ENCODE measurements around the gene LGSN.
"Not testable (repeated sequence)": the region's sequence is repeated elsewhere in the genome, so short reads cannot be mapped to it uniquely, and the experiment has no call there.

LGSN gene

GRCh38 chr6:63319939-63320338 lies at the start of gene LGSN:
LGSN (minus strand) TSS chr6:63319983; CDS start chr6:63319943, 40 bp downstream.
- no peak for DNase-seq (ENCODE audit: low spot score in 2 of 2)
- no peaks in the 10 kb centered on the region for H3K9me3 Mint-ChIP-seq
- no peak within 1 kb of the TSS for H3K27ac Mint-ChIP-seq
- H3K4me3 Mint-ChIP-seq: no peak within 1 kb of the TSS
- H3K36me3 Mint-ChIP-seq: no peaks in the 10 kb centered on the region
- ATAC-seq: no peak
- H3K4me1 Mint-ChIP-seq: no peaks in the 10 kb centered on the region

- DNase-seq (ENCODE audit: low spot score in 2 of 2): no peak
- H3K4me3 Mint-ChIP-seq: no peak overlapping the region
- ATAC-seq: no peak
- no peaks in the 10 kb centered on the region for H3K36me3 Mint-ChIP-seq
- no peaks in the 10 kb centered on the region for H3K4me1 Mint-ChIP-seq
- no peak overlapping the region for H3K27ac Mint-ChIP-seq
- peaks cover 15% of the 10 kb centered on the region for H3K9me3 Mint-ChIP-seq
Observed at GRCh38 chr6:63368347-63368746, 48.6 kb upstream of the LGSN start.

GRCh38 chr6:63362500-63363120 lies 42.8 kb upstream of the LGSN start:
- not testable (repeated sequence) for ATAC-seq; H3K4me1 Mint-ChIP-seq; H3K4me3 Mint-ChIP-seq; H3K27ac Mint-ChIP-seq; DNase-seq (ENCODE audit: low spot score in 2 of 2); H3K36me3 Mint-ChIP-seq
- H3K9me3 Mint-ChIP-seq: peaks cover 20% of the 10 kb centered on the region

GRCh38 chr6:63357384-63357783 lies 37.6 kb upstream of the LGSN start:
- H3K4me3 Mint-ChIP-seq; H3K9me3 Mint-ChIP-seq; ATAC-seq; DNase-seq (ENCODE audit: low spot score in 2 of 2); H3K4me1 Mint-ChIP-seq; H3K36me3 Mint-ChIP-seq; H3K27ac Mint-ChIP-seq: not testable (repeated sequence)

DNA sequence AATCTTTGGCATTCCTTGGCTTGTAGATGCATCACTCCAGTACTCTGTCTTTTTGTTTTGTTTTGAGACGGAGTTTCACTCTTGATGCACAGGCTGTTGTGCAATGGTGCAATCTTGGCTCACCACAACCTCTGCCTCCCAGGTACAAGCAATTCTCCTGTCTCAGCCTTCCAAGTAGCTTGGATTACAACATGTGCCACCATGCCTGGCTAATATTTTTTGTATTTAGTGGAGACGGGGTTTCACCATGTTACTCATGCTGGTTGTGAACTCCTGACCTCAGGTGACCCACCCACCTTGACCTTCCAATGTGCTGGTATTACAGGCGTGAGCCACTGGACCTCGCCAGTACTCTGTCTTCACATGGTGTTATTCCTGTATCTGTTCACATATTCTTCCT lies 35.8 kb upstream of the LGSN start:
- H3K36me3 Mint-ChIP-seq: no peaks in the 10 kb centered on the region
- peaks cover 9% of the 10 kb centered on the region for H3K9me3 Mint-ChIP-seq
- DNase-seq (ENCODE audit: low spot score in 2 of 2): no peak
- no peak overlapping the region for H3K4me3 Mint-ChIP-seq
- no peak overlapping the region for H3K27ac Mint-ChIP-seq
- peaks cover 9% of the 10 kb centered on the region for H3K4me1 Mint-ChIP-seq
- ATAC-seq: no peak

DNA sequence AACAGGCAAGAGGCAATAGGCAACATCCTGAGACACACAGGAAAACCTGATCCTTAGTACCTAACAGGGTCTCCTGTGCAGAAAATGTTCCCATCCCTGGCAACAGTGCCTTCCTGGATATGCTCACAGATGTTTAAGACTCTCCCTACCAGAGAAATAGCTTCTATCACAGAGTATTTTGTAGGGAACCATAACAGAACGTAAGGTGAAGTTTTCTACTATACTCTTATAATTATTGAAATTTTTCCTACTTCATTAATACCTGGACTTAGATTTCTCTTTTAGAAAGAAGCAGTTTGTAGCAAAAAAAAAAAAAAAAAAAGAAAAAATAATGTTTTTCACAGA lies 33.5 kb upstream of the LGSN start:
- ATAC-seq: no peak
- DNase-seq (ENCODE audit: low spot score in 2 of 2): no peak
- Mint-ChIP-seq H3K9me3 (no peaks in the 10 kb centered on the region), H3K36me3 (no peaks in the 10 kb centered on the region), H3K4me3 (no peak overlapping the region), H3K4me1 (peaks cover 9% of the 10 kb centered on the region), H3K27ac (no peak overlapping the region)

- H3K27ac Mint-ChIP-seq: no peak overlapping the region
- DNase-seq (ENCODE audit: low spot score in 2 of 2) (no peak), ATAC-seq (no peak)
- H3K36me3 Mint-ChIP-seq: no peaks in the 10 kb centered on the region
- no peaks in the 10 kb centered on the region for H3K9me3 Mint-ChIP-seq
- H3K4me3 Mint-ChIP-seq: no peak overlapping the region
- peaks cover 9% of the 10 kb centered on the region for H3K4me1 Mint-ChIP-seq
Observed at GRCh38 chr6:63352544-63353285, 32.9 kb upstream of the LGSN start.

DNA sequence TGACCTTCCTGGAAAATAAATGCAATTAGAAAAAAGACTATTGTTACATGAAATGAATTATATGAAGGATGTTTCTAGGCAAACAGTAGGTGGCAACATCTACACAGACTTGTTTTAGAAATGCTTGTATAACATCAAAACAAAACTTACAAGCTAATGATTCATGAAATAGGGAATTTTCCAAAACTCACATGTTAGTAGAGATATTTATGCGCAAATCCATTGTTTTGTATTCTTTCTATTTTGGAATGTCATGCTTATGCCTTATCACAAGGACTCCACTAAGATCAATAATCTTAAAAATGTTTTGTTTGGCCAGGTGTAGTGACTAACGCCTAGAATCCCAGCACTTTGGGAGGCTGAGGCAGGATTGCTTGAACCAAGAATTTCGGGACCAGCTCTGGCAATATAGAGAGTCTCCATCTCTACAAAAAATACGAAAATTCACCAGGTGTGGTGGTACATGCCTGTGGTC lies 32.3 kb upstream of the LGSN start:
- no peak overlapping the region for H3K27ac Mint-ChIP-seq
- no peaks in the 10 kb centered on the region for H3K36me3 Mint-ChIP-seq
- H3K4me1 Mint-ChIP-seq: peaks cover 9% of the 10 kb centered on the region
- H3K4me3 Mint-ChIP-seq: no peak overlapping the region
- DNase-seq (ENCODE audit: low spot score in 2 of 2): no peak
- ATAC-seq: no peak
- H3K9me3 Mint-ChIP-seq: no peaks in the 10 kb centered on the region

DNA sequence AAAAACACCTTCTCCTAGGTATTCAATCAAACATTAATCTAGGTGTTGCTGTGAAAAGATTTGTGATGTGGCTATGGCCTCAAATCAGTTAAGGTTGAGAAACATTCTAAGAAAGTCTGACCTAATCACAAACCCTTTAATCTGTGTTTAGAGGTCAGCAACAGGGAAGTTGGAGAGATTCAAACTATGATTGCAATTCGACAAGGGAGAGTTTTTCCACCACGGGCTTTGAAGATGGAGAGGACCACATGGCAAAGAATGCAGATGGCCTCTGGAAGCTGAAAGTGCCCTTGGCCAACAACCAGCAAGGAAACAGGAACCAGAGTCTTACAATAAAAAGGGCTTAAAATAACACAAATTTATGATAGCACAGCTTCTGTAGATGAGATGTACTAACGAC lies 29.6 kb upstream of the LGSN start:
- DNase-seq (ENCODE audit: low spot score in 2 of 2) (no peak), ATAC-seq (no peak)
- H3K4me3 Mint-ChIP-seq: no peak overlapping the region
- no peaks in the 10 kb centered on the region for H3K9me3 Mint-ChIP-seq
- H3K4me1 Mint-ChIP-seq: peaks cover 9% of the 10 kb centered on the region
- no peaks in the 10 kb centered on the region for H3K36me3 Mint-ChIP-seq
- H3K27ac Mint-ChIP-seq: no peak overlapping the region

DNA sequence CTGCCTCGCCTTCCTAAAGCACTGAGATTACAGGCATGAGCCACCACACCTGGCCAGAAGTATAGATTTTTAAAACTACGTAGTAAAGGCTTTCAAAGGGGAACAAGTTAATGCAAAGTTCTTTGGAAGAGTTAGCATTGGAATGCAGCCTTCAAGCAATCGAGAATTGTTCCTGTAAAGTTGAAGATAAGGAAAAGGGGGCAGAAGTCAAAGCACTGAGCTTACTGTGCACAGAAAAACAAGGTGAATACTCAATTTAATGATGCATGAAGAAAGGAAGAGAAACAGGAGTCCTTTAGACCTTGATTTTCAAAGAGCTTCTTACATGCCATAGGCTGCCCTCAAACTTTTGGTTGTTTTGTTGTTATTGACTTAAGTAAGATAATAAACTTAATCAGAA lies 29.1 kb upstream of the LGSN start:
- ATAC-seq (no peak), DNase-seq (ENCODE audit: low spot score in 2 of 2) (no peak)
- peaks cover 9% of the 10 kb centered on the region for H3K4me1 Mint-ChIP-seq
- H3K4me3 Mint-ChIP-seq: no peak overlapping the region
- H3K36me3 Mint-ChIP-seq: no peaks in the 10 kb centered on the region
- no peak overlapping the region for H3K27ac Mint-ChIP-seq
- H3K9me3 Mint-ChIP-seq: no peaks in the 10 kb centered on the region

DNA sequence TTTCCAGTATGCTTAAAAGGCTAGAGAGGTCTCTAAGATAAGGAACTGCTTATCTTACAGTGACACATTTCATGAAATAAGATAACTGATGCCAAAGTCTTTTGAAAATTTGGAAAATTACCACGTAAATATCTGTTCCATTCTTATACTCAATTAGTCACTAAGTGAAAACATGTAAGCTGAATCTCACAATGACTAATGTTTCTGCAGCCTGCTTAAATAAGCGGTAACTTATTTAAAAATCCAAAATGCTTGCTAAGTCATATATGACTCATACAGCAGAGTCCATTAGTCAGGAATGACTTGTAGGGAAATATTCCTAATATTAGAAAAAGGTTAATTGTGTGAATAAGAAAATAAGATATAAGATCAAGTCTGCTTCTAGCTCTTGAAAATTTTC lies 27.8 kb upstream of the LGSN start:
- Mint-ChIP-seq H3K36me3 (no peaks in the 10 kb centered on the region), H3K27ac (no peak overlapping the region), H3K4me3 (no peak overlapping the region), H3K4me1 (peaks cover 6% of the 10 kb centered on the region), H3K9me3 (no peaks in the 10 kb centered on the region)
- no peak for DNase-seq (ENCODE audit: low spot score in 2 of 2)
- no peak for ATAC-seq

DNA sequence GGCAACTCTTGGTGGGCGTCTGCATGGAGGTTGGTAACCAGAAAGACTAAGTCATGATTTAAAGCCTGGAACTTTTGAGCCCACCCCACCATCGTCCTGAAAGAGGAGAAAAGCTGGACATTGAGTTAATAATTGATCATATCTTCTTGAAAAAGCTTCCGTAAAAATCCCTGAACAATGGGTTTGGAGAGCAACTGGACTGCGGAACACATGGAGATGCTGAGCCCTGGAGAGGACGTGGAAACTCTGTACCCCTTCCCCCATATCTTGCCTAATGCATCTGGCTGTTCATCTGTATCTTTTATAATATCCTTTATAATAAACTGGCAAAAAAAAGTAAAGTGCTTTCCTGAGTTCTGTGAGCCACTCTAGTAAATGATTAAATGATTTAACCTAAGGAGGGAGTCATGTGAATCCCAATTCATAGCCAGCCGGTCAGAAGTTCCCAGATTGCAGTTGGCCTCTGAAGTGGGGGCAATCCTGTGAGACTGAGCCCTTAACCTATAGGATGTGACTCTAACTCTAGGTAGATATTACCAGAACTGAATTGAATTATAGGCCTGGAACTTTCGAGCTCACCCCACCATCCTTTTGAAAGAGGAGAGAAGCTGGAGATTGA lies 26.5 kb upstream of the LGSN start:
- ATAC-seq (no peak), DNase-seq (ENCODE audit: low spot score in 2 of 2) (no peak)
- Mint-ChIP-seq H3K4me3 (no peak overlapping the region), H3K27ac (no peak overlapping the region), H3K9me3 (no peaks in the 10 kb centered on the region), H3K4me1 (no peaks in the 10 kb centered on the region), H3K36me3 (no peaks in the 10 kb centered on the region)

- Mint-ChIP-seq H3K27ac (no peak overlapping the region), H3K4me3 (no peak overlapping the region), H3K36me3 (no peaks in the 10 kb centered on the region), H3K9me3 (peaks cover 19% of the 10 kb centered on the region), H3K4me1 (no peaks in the 10 kb centered on the region)
- no peak for ATAC-seq
- DNase-seq (ENCODE audit: low spot score in 2 of 2): no peak
Observed at GRCh38 chr6:63340351-63340750, 20.6 kb upstream of the LGSN start.

DNA sequence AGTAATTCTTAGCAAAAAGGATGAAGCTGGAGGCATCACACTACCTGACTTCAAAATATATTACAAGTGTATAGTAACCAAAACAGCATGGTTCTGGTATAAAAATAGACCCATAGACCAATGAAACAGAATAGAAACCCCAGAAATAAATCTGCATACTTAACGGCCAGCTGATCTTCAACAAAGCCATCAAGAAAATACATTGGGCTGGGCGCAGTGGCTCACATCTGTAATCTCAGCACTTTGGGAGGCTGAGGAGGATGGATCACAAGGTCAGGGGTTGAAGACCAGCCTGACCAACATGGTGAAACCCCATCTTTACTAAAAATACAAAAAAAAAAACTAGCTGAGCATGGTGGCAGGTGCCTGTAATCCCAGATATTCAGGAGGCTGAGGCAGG lies 14.9 kb upstream of the LGSN start:
- not testable (repeated sequence) for H3K4me1 Mint-ChIP-seq; DNase-seq (ENCODE audit: low spot score in 2 of 2); H3K4me3 Mint-ChIP-seq; ATAC-seq; H3K27ac Mint-ChIP-seq; H3K36me3 Mint-ChIP-seq
- peaks cover 18% of the 10 kb centered on the region for H3K9me3 Mint-ChIP-seq

GRCh38 chr6:63333440-63333839 lies 13.7 kb upstream of the LGSN start:
- Mint-ChIP-seq H3K36me3 (no peaks in the 10 kb centered on the region), H3K27ac (no peak overlapping the region), H3K4me3 (no peak overlapping the region), H3K4me1 (no peaks in the 10 kb centered on the region), H3K9me3 (peaks cover 12% of the 10 kb centered on the region)
- no peak for ATAC-seq
- no peak for DNase-seq (ENCODE audit: low spot score in 2 of 2)

- not testable (repeated sequence) for H3K4me1 Mint-ChIP-seq; H3K27ac Mint-ChIP-seq; H3K36me3 Mint-ChIP-seq; DNase-seq (ENCODE audit: low spot score in 2 of 2); H3K4me3 Mint-ChIP-seq; ATAC-seq; H3K9me3 Mint-ChIP-seq
Observed at GRCh38 chr6:63326630-63327029, 6.8 kb upstream of the LGSN start.
